Panc1 (cell line): Measurements from ENCODE around the gene FSTL4. TPM values are rescaled to one million over a fixed set of nuclear protein-coding genes. Genes with fewer than 3 reads are reported as not detected.

Experiments used
- ATAC-seq: fragments of 200-7000 bp; cut with Tn5 transposase; 2 replicates; pipeline ENCODE4 v1.9.1; 2020; ENCODE audit warnings: mild to moderate bottlenecking, moderate library complexity
- BruUV-seq: library from RNA; stranded (reverse); fragments of 400-500 nt; replicated peaks from 2 replicates; lab custom pipeline; 2021; lab: Mats Ljungman, UMichigan
- CTCF ChIA-PET: fragments of 300-600 bp; sonication (Branson Sonifier 250); formaldehyde crosslinking; loops from one replicate; lab custom pipeline; 2022; ENCODE audit warnings: antibody characterized with exemption; lab: Charles Lee
- POLR2A ChIA-PET: fragments of 300-600 bp; sonication (Branson Sonifier 250); formaldehyde crosslinking; loops from one replicate; lab custom pipeline; 2022; ENCODE audit warnings: antibody characterized with exemption; lab: Charles Lee
- DNase-seq: peaks from one replicate; pipeline ENCODE4 v3.0.0-alpha.2; 2010; ENCODE audit warnings: low read depth, low spot score
- H3K27ac ChIP-seq: 2 replicates; pipeline ENCODE4 v1.5.1; 2011; ENCODE audit warnings: mild to moderate bottlenecking, low read length, inconsistent platforms
- H3K27me3 ChIP-seq: fragments of 200-500 bp; sonication (Bioruptor generic); 2 replicates; pipeline ENCODE4 v1.6.0; 2014; ENCODE audit warnings: low read length, inconsistent platforms; ENCODE audit not compliant: control insufficient read depth, insufficient read depth
- H3K36me3 ChIP-seq: fragments of 200-500 bp; sonication (Bioruptor generic); 2 replicates; pipeline ENCODE4 v1.5.1; 2014; ENCODE audit warnings: inconsistent platforms, mild to moderate bottlenecking, low read length, moderate library complexity; ENCODE audit not compliant: control insufficient read depth, insufficient read depth
- H3K4me1 ChIP-seq: 2 replicates; pipeline ENCODE4 v1.5.1; 2011; ENCODE audit warnings: inconsistent platforms, mild to moderate bottlenecking, low read length, moderate library complexity; ENCODE audit not compliant: control insufficient read depth, insufficient read depth
- H3K4me3 ChIP-seq, 2 experiments: 2 replicates each; pipeline ENCODE4 v1.5.1; 2011 to 2012; ENCODE audit warnings: low read depth in 2 of 2, low read length in 2 of 2, mild to moderate bottlenecking in 2 of 2, inconsistent platforms in 1 of 2, moderate library complexity in 1 of 2
- H3K9me3 ChIP-seq: fragments of 200-500 bp; sonication (Bioruptor generic); 2 replicates; pipeline ENCODE4 v1.5.1; 2014; ENCODE audit warnings: low read depth, mild to moderate bottlenecking, inconsistent platforms, low read length, moderate library complexity; ENCODE audit not compliant: control insufficient read depth, insufficient read depth
- POLR2AphosphoS5 ChIP-seq: IDR thresholded peaks from 2 replicates; pipeline ENCODE4 v1.6.1; 2012; ENCODE audit warnings: mild to moderate bottlenecking, low read depth, low read length, moderate library complexity
- SIN3A ChIP-seq: IDR thresholded peaks from 2 replicates; pipeline ENCODE4 v1.6.1; 2012; ENCODE audit warnings: low read depth, mild to moderate bottlenecking, low read length, moderate library complexity, borderline replicate concordance; ENCODE audit not compliant: insufficient read depth
- TCF7L2 ChIP-seq: IDR thresholded peaks from 2 replicates; pipeline ENCODE4 v1.6.1; 2011; ENCODE audit warnings: mild to moderate bottlenecking, low read depth, low read length, inconsistent platforms
- in situ Hi-C: cut with HindIII; loops from 2 replicates; pipeline ENCODE4 v1.10.0; 2016; ENCODE audit warnings: low sequenced_read_pairs, low pct_unique_long_range_greater_than_20kb
- intact Hi-C: fragments of 100-400 bp; cut with micrococcal nuclease; formaldehyde crosslinking; loops from one replicate; pipeline ENCODE4 v1.10.0; 2022; ENCODE audit not compliant: unreplicated experiment
- total RNA-seq: library from RNA; stranded (reverse); gene quantifications from one replicate; pipeline ENCODE4 v1.2.1, GENCODE V29; 2021; ENCODE audit not compliant: unreplicated experiment
- TF ChIP-seq, protein P1 (sequence below), 2 experiments: IDR thresholded peaks; 2 replicates each; pipeline ENCODE4 v1.6.1; 2011 to 2012; ENCODE audit warnings: low read depth in 2 of 2, control low read depth in 1 of 2, low read length in 1 of 2, mild to moderate bottlenecking in 1 of 2, moderate library complexity in 1 of 2; ENCODE audit not compliant: insufficient read depth in 1 of 2
- TF ChIP-seq, protein P2 (sequence below): fragments of 450-650 bp; IDR thresholded peaks from 2 replicates; pipeline ENCODE4 v1.5.1; 2017; ENCODE audit warnings: mild to moderate bottlenecking

FSTL4 gene
- total RNA-seq, 1 experiment from 2014 or later = 0.18 TPM

DNA sequence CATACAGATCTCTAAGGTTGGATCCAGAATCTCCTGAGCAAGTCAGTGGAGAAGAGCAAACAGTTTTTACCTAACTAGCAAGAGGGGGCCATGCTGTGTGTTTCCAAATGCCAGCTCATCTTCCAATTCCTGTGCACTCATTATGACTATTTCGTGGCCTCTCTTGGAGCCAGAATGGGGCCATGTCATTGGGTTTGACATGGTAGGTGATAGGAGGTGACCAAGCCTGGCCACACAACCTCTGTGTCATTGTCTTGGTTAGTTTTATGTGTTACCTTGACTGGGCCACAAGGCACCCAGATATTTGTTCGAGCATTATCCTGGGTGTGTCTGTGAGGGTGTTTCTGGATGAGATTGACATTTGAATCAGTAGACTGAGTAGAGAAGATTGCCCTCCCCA, 354.4 kb downstream of the FSTL4 start:
- ATAC-seq = no peak
- CTCF ChIA-PET = no interaction called here

DNA sequence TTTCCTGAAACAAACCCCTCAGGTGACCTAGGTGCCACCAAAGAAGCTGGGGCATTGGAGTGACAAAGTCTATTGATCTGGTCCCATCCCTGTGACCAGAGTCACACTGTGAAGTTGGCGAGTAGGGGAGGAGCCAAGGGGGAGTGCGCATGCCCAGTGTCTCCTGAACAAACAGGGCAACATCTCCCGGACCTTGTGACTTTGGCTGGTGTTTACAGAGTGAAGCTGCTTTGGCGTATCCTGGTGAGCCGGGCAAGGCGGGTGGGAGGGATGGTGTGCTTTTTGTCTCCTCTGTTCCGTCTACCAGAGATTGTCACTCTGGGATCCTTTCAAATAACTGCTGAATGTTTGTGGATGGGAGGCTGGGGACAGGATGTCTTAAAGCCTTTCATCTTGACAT, 356.1 kb downstream of the FSTL4 start:
- no peaks in the 10 kb centered on the region for H3K27me3 ChIP-seq
- H3K9me3 ChIP-seq = no peaks in the 10 kb centered on the region
- DNase-seq (no peak), ATAC-seq (no peak)
- in situ Hi-C loops (no loop called here), intact Hi-C loops (no loop called here)
- no peak overlapping the region for H3K4me3 ChIP-seq
- no TSS peak for BruUV-seq
- POLR2A ChIA-PET = no interaction called here
- H3K4me1 ChIP-seq = no peaks in the 10 kb centered on the region
- H3K27ac ChIP-seq = no peak overlapping the region
- CTCF ChIA-PET = interaction anchor here (0.7 kb wide), 1 partner anchor 124 kb away, joined by 5 read pairs; no protein-coding TSS in a partner anchor
- no peaks in the 10 kb centered on the region for H3K36me3 ChIP-seq
- TF ChIP-seq TCF7L2 = no peak
- TF ChIP-seq SIN3A = no peak
- no peak for TF ChIP-seq POLR2AphosphoS5
- TF ChIP-seq, protein P1, sequence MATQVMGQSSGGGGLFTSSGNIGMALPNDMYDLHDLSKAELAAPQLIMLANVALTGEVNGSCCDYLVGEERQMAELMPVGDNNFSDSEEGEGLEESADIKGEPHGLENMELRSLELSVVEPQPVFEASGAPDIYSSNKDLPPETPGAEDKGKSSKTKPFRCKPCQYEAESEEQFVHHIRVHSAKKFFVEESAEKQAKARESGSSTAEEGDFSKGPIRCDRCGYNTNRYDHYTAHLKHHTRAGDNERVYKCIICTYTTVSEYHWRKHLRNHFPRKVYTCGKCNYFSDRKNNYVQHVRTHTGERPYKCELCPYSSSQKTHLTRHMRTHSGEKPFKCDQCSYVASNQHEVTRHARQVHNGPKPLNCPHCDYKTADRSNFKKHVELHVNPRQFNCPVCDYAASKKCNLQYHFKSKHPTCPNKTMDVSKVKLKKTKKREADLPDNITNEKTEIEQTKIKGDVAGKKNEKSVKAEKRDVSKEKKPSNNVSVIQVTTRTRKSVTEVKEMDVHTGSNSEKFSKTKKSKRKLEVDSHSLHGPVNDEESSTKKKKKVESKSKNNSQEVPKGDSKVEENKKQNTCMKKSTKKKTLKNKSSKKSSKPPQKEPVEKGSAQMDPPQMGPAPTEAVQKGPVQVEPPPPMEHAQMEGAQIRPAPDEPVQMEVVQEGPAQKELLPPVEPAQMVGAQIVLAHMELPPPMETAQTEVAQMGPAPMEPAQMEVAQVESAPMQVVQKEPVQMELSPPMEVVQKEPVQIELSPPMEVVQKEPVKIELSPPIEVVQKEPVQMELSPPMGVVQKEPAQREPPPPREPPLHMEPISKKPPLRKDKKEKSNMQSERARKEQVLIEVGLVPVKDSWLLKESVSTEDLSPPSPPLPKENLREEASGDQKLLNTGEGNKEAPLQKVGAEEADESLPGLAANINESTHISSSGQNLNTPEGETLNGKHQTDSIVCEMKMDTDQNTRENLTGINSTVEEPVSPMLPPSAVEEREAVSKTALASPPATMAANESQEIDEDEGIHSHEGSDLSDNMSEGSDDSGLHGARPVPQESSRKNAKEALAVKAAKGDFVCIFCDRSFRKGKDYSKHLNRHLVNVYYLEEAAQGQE (IDR thresholded peaks at IDR 0.05; ENCODE audit: insufficient read depth in 1 of 2, low read depth in 2 of 2, low read length in 1 of 2) = no peak
- TF ChIP-seq, protein P2, sequence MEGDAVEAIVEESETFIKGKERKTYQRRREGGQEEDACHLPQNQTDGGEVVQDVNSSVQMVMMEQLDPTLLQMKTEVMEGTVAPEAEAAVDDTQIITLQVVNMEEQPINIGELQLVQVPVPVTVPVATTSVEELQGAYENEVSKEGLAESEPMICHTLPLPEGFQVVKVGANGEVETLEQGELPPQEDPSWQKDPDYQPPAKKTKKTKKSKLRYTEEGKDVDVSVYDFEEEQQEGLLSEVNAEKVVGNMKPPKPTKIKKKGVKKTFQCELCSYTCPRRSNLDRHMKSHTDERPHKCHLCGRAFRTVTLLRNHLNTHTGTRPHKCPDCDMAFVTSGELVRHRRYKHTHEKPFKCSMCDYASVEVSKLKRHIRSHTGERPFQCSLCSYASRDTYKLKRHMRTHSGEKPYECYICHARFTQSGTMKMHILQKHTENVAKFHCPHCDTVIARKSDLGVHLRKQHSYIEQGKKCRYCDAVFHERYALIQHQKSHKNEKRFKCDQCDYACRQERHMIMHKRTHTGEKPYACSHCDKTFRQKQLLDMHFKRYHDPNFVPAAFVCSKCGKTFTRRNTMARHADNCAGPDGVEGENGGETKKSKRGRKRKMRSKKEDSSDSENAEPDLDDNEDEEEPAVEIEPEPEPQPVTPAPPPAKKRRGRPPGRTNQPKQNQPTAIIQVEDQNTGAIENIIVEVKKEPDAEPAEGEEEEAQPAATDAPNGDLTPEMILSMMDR = no peak

More for the DNA sequence above, 354.4 kb downstream of the FSTL4 start:
- Histone ChIP-seq H3K27me3 (no peaks in the 10 kb centered on the region), H3K4me1 (no peaks in the 10 kb centered on the region), H3K4me3 (no peak overlapping the region), H3K9me3 (no peaks in the 10 kb centered on the region), H3K27ac (no peak overlapping the region), H3K36me3 (no peaks in the 10 kb centered on the region)
- intact Hi-C loops (no loop called here), in situ Hi-C loops (no loop called here)
- TF ChIP-seq TCF7L2 = no peak
- no peak for TF ChIP-seq SIN3A
- TF ChIP-seq POLR2AphosphoS5 = no peak
- TF ChIP-seq, protein P1 (IDR thresholded peaks at IDR 0.05; ENCODE audit: insufficient read depth in 1 of 2, low read depth in 2 of 2, low read length in 1 of 2) = no peak
- TF ChIP-seq, protein P2 = no peak
- POLR2A ChIA-PET = no interaction called here
- DNase-seq = no peak
- BruUV-seq = no TSS peak
